HS-27A (cell line): ENCODE measurements around the gene F2R.
"Not testable (repeated sequence)": the region's sequence is repeated elsewhere in the genome, so short reads cannot be mapped to it uniquely, and the experiment has no call there.

Experiments used
- DNase-seq: peaks from one replicate; pipeline ENCODE4 v3.0.0-alpha.2; 2012; ENCODE audit warnings: low read depth, missing footprints

F2R gene

DNA sequence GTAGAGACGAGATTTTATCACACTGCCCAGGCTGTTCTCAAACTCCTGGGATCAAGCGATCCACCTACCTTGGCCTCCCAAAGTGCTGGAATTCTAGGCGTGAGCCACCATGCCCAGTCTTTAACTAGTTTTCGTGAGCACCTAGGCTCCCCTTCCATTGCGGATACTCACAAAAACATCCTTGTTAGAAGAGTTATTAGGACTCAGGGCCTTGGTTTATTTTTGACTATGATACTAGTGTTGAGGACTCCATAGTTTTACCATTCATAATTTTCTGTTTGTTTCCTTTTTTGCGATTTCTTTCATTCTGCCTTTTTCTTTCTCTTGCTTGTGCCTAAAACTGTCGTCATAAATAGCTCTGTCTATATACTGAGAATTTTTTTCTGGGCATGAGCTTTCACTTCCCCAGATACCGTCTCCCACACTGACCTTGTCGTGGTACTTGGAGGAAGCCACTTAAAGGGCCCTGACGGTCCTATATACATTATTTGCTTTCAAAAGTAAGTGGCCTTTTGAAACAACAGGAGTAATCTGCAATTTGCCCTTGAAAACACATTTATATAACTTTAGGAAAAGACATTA, 5.2 kb downstream of the F2R start:
- no peak for DNase-seq

DNA sequence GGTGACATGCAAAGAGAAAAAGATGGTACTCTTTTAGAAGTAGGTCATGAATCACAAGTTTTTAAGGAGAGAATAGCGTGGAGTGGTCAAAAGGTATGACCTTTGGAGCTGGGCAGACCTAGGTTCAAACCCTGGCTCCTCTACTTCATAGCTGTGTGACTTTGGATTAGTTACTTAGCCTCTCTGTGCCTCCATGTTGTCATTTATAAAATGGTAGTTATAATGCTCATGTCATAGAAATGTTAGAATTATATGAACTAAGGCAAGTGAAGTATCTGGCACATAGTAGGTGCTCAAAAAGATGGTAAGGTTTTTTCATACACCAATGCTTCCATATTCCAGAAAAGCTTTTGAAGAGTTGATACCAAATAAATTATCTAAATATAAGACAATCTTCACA, 7.3 kb downstream of the F2R start:
- DNase-seq, result no peak

DNA sequence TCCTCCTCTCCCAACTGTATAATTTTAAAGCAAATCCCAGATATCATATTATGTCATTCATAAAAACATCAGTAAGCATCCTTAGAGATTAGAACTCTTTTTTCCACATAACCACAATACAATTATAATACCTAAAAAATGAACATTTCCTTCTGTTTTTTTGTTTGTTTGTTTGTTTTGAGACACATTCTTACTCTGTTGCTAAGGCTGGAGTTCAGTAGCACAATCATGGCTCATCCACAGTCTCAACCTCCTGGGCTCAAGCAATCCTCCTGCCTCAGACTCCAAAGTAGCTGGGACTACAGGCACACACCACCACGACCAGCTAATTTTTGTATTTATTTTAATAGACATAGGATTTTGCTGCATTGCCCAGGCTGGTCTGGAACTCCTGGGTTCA, 8.0 kb downstream of the F2R start:
- no peak for DNase-seq

DNA sequence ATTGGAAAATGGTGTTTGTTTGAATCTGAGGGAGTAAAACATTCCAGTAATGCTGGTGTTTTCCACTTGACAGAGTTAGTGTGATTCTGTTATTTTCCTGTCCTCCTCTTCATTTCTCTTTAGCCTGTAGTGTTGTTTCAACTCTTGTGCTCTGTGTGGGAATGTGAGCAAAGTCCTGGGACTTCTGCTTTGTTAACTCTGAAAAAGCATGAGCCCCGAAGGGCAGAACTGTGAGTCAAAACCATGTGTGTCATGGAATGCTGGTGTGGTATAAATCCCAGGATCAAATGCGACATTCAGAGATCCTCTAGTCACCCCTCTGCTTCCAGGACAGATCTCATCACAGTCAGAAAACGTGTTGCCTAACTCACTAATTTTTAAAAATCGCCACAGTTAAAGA, 8.9 kb downstream of the F2R start:
- DNase-seq, result no peak

DNA sequence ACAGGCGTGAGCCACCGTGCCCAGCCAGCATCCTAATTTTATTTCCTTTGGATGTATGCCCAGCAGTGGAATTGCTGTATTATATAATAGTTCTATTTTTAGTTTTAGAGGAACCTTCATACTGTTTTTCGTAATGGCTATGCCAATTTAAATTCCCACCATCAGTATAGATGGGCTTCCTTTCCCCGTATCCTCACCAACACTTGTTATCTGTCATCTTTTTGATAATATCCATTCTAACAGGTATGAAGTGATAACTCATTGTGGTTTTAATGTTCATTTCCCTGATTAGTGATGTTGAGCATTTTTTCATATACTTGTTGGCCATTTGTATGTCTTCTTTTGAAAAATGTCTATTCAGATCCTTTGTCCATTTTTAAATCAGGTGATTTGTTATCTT, 13.0 kb downstream of the F2R start:
- DNase-seq, result no peak

DNA sequence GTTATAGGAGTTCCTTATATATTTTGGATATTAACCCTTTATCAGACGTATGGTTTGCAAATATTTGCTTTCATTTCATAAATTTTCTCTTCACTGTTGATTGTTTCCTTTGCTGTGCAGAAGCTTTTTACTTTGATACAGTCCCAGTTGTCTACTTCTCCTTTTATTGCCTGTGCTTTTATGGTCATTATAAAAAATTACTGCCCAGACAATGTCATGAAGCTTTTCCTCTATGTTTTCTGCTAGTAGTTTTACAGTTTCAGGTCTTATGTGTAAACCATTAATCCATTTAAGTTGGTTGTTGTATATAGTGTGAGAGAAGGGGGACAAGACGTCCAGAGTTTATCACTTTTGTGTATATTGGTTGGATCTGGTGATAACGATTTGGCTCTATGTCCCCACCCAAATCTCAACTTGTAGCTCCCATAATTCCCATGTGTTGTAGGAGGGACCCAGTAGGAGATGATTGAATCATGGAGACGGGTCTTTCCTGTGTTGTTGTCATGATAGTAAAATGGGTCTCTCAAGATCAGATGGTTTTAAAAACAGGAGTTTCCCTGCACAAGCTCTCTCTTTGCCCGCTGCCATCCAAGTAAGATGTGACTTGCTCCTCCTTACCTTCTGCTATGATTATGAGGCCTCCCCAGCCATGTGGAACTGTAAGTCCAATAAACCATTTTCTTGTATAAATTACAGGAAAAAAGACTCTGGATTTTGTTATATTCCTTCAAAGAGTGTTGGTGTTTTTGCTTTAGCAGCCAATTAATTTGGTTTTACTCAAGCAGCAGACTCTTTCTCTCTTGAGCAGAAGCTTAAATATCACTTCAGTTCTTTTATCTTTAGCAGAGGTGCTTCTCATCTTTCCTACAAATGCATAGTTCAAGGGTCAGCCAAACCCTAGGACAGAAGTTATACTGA, 13.7 kb downstream of the F2R start:
- no peak for DNase-seq

DNA sequence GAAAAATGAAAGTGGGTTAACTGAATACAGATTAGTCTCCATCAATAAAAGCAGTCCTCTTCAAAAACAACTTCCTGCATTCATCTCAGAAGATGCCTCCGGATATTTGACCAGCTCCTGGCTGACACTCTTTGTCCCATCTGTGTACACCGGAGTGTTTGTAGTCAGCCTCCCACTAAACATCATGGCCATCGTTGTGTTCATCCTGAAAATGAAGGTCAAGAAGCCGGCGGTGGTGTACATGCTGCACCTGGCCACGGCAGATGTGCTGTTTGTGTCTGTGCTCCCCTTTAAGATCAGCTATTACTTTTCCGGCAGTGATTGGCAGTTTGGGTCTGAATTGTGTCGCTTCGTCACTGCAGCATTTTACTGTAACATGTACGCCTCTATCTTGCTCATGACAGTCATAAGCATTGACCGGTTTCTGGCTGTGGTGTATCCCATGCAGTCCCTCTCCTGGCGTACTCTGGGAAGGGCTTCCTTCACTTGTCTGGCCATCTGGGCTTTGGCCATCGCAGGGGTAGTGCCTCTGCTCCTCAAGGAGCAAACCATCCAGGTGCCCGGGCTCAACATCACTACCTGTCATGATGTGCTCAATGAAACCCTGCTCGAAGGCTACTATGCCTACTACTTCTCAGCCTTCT, 16.6 kb downstream of the F2R start:
- DNase-seq, result no peak

DNA sequence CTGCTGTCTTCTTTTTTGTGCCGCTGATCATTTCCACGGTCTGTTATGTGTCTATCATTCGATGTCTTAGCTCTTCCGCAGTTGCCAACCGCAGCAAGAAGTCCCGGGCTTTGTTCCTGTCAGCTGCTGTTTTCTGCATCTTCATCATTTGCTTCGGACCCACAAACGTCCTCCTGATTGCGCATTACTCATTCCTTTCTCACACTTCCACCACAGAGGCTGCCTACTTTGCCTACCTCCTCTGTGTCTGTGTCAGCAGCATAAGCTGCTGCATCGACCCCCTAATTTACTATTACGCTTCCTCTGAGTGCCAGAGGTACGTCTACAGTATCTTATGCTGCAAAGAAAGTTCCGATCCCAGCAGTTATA, 17.1 kb downstream of the F2R start:
- no peak for DNase-seq

DNA sequence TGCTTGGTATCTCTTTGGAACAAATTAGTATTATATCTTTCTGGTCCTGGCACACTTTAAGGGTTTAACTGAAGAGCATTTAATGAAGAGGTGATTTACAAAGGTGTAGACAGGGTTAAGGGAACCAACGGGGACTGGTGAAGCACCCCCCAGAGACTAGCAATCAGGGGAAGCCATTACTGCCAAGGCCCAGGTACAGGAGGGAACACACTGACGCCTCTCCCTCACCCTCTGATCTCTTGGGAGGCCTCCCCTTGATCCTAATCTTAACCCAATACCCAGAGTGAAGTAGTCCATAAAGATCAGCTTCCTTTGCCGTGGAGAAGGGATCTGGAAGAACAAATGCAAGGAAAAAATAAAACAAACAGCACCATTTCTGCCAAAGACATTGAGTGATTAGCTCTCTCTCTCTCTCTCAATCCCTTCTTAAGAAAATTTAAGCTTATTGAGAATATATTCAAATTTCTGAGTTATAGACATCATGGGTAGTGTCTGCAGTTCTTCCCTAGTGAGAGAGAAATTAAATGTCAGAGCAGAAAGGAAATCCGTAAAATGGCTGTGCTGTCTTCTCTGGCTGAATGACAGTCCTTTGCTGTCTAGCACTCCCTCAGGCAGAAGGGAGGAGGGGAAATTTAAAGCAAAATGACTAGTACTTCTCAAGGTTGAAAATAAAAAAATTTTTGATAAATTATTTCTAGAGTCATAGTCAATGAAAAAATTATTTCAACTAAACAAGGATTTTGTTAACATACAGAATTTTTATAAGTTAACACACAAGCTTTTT, 20.0 kb downstream of the F2R start:
- DNase-seq, result no peak

DNA sequence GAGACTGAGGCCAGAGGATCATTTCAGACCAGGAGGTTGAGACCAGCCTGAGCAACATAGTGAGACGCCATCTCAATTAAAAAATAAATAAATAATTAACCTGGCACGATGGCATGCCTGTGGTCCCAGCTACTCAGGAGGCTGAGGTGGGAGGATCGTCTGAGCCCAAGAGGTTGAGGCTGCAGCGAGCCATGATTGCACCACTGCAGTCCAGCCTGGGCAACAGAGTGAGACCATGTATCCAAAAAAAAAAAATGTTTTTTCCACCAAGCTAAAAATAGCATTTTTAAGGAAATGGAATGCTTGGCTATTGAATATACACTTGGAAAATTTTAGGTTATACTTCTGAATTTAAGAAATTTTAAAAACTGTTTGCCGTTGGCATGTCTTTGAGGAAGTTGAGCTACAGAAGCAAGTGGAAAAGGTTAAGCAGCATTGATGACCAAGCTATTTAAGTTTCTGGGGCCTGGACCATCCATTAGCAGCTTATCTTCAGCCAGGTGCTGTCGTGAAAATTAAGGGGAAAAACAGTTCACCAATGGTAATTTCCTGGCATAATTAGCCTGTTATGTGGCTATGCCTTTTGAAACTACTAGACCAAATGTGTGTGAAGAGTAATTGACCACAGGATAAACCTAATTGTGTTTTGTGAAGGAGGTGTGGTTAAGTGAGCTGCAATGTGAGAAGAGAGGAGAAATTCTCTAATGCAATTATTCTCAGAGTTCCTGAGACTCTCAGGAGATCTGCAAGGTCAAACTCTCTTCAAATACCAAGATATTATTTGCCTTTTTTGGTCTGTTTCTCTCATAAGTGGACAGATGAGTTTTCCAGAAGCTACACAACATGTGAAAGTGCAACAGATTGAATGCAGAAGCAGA, 21.0 kb downstream of the F2R start:
- DNase-seq, result no peak

DNA sequence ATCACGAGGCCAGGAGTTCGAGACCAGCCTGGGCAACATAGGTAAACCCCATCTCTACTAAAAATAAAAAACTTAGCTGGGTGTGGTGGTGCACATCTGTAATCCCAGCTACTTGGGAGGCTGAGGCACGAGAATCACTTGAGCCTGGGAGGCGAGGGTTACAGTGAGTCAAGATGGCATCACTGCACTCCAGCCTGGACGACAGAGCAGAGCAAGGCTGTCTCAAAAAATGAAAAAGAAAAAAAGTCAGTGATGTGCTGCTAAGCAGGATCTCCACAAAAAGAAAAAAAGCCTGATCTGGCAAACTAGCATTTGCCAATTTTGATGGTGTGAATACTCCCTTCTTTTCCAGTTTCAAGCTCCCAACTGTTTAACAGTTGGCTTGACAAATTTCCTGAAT, 21.9 kb downstream of the F2R start:
- no peak for DNase-seq

DNA sequence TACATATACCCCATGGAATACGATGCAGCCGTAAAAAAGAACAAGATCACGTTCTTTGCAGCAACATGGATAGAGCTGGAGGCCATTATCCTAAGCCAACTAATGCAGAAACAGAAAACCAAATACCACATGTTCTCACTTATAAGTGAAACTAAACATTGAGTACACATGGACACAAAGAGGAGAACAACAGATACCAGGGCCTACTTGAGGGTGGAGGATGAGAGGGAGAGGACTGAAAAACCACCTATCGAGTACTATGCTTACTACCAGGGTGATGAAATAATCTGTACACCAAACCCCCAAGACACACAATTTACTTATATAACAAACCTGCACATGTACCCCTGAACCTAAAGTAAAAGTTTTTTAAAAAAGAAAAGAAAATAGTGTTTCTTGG, 25.6 kb downstream of the F2R start:
- not testable (repeated sequence) for DNase-seq

DNA sequence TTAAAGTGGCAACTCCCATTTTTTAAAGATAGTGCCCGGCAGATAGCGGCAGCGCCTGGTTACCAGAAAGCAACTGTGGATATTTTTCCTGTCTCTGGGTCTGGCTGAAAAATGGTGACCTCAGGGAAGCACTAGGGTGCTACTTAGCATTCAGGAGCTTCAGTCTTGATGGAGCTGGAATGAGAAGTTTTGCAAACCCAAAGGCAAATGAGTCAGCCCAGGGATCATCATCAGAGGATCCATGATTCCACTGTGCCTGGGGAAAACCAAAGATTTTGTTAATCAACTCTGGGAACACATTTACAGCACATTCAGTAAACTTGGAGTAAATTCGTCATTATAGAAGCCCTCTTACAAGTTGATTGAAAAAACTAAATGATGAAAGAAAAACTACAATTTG, 26.7 kb downstream of the F2R start:
- no peak for DNase-seq

DNA sequence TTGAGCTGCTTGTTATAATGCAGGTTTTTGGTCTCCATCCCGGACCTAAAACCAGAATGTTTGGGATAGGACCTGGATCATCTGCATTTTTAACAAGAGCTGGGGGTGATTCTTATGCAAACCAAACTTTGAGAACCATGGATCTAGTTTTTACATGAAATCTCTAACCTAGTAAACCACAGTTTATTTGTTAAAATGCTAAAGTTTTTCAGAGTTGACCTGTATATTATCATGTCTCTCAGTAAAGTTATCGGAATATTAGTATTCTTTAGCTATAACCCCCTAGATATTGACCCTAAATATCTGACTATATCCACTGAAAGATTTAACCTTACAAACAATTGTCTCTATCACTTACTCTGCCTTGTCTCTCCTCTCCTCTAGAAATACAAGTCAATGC, 28.7 kb downstream of the F2R start:
- no peak for DNase-seq

DNA sequence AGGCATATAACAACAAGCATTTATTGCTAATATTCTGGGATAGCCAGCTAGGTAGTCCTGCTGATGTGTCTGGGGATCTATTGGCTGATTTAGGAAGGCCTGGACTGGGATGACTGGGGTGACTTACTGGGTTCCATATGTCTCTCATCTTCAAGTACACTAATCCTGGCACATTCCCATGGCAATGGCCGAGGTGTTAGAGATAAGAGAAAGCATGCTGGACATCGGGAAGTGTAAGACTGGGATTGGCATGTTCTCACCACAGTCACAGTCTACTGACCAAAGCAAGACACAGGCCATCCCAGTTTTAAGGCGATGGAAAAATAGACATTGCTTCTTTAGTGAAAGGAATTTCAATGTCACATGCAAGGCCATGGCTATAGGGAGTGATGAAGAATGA, 29.7 kb downstream of the F2R start:
- DNase-seq, result no peak

DNA sequence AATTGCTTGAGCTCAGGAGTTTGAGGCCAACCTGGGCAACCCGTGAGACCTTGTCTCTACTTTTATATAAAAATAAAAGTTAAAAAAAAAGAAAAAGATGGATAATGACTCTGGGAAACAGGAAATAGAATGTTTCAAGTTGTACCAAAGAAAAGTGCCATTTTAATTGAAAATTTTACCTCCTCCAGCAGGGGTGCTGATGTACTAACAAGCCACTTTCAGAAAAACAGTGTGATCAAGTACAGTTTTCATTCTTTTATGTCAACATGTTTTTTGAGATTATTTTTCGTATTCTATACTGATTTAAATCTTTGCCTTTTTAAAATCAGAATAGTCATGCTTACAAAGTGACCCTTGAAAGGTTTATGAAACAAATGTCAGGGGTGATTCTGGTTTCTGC, 30.8 kb downstream of the F2R start:
- no peak for DNase-seq

DNA sequence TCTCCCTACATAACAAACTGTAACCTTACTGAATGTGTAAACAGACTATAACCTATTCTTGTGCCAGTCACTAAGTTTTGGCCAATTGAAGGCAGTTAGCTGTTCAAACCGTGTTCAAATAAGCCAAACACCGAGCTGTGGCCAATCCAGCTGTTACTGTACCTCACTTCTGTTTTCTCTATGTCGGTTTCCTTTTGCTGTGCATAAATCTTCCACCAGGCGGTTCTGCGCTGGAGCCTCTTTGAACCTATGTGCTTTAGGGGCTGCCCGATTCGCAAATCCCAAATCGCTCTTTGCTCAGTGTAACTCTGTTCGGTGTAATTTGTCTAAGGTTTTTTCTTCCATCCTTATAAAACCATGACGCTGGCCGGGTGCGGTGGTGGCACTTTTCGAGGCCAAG, 31.8 kb downstream of the F2R start:
- DNase-seq, result no peak

DNA sequence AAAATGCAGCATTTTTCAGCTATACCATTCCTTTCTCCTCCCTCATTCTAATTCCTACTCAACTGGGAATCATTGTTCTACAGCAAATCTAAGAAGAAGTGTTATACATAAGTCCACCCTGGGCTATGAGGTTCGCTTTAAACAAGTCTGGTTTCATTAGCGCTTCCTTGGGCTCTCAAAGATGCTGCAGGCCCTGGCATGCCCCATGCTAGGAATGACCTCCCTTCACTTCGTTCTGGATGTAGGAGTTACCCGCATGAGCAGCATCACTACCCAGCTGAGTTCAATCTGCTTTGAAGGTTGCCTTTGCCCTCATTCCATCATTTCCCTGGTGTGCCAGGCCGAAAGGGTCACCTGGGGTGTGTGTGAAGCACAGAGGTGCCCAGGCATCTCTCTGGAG, 35.4 kb downstream of the F2R start:
- DNase-seq, result no peak

DNA sequence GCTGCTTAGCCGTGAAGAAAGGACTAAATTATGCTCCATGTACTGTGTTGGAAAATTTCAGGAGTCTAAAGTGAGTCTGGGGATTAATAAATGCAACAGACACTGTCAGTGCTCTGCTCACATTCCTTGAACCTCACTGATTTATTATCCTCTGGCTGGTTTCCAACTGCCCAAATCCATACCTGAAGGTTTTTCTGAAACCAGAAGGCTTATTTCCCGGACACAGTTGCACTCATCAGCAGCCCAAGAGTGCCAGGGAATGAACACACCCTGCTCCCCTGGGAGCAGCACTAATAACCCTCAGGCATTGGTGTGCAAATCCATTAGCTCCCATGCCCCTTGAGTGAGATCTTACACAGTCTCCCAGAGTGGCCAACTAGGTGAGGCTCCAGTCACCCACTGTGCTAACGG, 38.7 kb downstream of the F2R start:
- DNase-seq, result no peak

DNA sequence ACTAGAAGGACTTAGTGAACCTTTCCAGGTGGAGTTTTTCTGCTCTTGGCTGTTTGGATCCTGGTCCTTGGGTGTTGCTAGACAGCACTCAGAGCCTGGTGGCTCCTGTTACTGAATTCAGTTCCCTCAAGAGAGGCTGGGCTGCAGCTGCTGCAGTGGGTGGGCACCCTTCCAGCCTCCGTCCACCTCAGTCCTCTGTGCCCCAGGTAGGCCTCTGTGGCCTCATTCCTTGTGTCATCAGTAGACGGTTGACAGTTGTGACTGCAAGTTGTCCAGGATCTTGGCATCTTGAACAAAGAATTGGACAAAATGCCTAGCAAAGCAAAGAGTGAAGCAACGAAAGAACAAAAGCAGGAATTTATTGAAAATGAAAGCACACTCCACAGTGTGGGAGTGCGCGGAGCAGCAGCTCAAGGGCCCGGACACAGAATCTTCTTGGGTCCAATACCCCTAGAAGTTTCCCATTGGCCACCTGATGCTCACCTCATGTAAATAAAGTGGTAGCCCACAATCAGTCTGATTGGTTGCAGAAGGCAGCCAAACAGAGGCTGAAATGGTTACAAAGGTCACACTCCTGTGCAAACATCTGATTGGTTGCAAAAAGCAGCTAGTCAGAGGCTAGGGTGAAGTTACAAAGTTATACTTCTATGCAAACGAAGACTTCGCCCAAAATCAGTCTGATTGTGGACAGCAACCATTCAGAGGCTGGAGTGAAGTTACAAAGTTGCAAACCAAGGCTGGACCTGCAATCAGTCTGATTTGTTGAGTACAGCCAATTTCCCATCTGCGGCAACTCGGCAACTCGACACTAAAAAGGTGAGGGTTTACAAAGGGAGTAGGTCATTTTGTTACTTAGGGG, 40.1 kb downstream of the F2R start:
- DNase-seq, result no peak

DNA sequence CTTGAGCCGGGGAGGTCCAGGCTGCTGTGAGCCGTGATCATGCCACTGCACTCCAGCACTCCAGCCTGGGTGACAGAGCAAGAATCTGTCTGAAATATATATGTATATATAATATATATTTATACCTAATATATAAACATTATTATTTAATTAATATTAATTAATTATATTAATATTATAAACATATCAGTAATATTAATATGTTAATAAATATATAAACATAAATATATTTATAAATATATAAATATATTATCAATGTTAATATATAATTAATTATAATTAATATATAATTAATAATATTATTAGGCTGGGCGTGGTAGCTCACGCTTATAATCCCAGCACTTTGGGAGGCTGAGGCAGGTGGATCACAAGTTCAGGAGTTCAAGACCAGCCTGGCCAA, 41.1 kb downstream of the F2R start:
- no peak for DNase-seq
